Measurements from ENCODE around the gene ATP4B.
"Not testable (repeated sequence)": the region's sequence is repeated elsewhere in the genome, so short reads cannot be mapped to it uniquely, and the experiment has no call there.

The ATP4B gene

GRCh38 chr13:113624235-113624587, 33.8 kb downstream of the ATP4B start:
- DNase-seq: no peak

- no peak for DNase-seq
These were observed 34.3 kb downstream of the ATP4B start for GRCh38 chr13:113623491-113624234.

GRCh38 chr13:113622791-113623490, 35.1 kb downstream of the ATP4B start:
- no peak for DNase-seq

GRCh38 chr13:113621986-113622550, 35.9 kb downstream of the ATP4B start:
- DNase-seq: not testable (repeated sequence)

- DNase-seq: not testable (repeated sequence)
These were observed 36.5 kb downstream of the ATP4B start for GRCh38 chr13:113621498-113621897.

- no peak for DNase-seq
These were observed 37.0 kb downstream of the ATP4B start for GRCh38 chr13:113621046-113621445.

GRCh38 chr13:113620036-113620796, 37.8 kb downstream of the ATP4B start:
- no peak for DNase-seq

- DNase-seq: no peak
These were observed 39.5 kb downstream of the ATP4B start for GRCh38 chr13:113618455-113618854.

GRCh38 chr13:113617961-113618360, 40.0 kb downstream of the ATP4B start:
- no peak for DNase-seq

GRCh38 chr13:113616991-113617749, 40.8 kb downstream of the ATP4B start:
- DNase-seq: no peak

GRCh38 chr13:113616281-113616906, 41.6 kb downstream of the ATP4B start:
- DNase-seq: no peak

- DNase-seq: no peak
These were observed 44.1 kb downstream of the ATP4B start for GRCh38 chr13:113613789-113614379.

GRCh38 chr13:113612607-113613006, 45.4 kb downstream of the ATP4B start:
- no peak for DNase-seq

- DNase-seq: no peak
These were observed 46.0 kb downstream of the ATP4B start for GRCh38 chr13:113611996-113612395.

GRCh38 chr13:113610266-113610665, 47.7 kb downstream of the ATP4B start:
- DNase-seq: no peak

GRCh38 chr13:113609616-113610015, 48.4 kb downstream of the ATP4B start:
- no peak for DNase-seq

GRCh38 chr13:113608967-113609533, 48.9 kb downstream of the ATP4B start:
- DNase-seq: no peak

GRCh38 chr13:113607889-113608635, 49.9 kb downstream of the ATP4B start:
- no peak for DNase-seq

GRCh38 chr13:113607056-113607888, 50.7 kb downstream of the ATP4B start:
- DNase-seq: no peak

All from activated CD8-positive, alpha-beta memory T cell treated with anti-CD3 and anti-CD28 coated beads, Interleukin-2, amount 50 U/mL, for 4 hours (primary cell).